Measurements from ENCODE around the gene NR0B1. TPM values are rescaled to one million over a fixed set of nuclear protein-coding genes. Genes with fewer than 3 reads are reported as not detected.

The NR0B1 gene
- total and polyA plus RNA-seq, 12 donors, result not detected

DNA sequence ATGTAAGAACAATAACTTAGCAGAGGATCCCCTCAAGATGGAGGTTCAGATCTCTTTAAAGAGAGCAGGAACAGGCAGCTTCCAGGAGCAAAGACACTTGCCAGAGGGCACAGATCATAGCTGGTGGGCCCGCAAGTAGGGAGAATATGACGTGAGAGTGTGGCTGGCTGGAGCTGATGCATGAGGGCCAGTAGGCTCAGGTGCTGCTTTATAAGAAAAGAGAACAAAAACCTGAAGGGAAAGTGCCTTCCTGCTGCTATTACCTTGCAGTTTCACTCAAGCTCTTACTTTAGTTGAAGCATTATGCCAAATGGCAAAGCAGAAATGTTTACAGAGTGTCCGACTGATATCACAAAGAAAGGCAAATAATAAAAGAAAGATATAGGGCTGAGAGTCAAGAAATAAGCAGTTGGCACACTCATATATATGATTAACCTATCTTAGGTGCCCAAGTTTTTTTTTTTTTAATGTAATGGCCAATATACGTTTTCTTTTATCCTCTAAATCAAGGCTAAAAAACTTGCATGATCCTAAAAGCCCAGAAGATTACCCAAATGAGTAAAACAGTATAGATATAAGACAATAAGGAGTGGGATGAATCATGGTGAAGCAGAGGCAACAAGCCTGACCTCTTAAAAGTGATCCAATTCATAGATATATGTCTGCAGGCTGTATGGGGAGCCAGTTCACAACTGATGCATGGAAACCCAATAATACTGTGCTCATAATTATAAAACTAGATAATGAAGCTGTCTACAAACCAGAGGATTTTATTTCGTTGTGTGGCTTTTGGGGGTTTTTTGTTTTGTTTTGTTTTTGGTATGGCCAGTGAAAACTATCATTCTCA lies 12.6 kb downstream of the NR0B1 start:
- H3K27me3 ChIP-seq, result peaks cover 0 to 18% (median 0%) of the 10 kb centered on the region in 7 donors
- no peaks in the 10 kb centered on the region for H3K36me3 ChIP-seq
- DNase-seq (no peak), ATAC-seq (no peak)
- no peaks in the 10 kb centered on the region for H3K9me3 ChIP-seq
- no peak for TF ChIP-seq CTCF (IDR thresholded peaks at IDR 0.05)
- intact Hi-C loops (cut with DNase I), result no loop called here
- WGBS, 2 donors, result 68 to 73% methylated on average over 5 of the region's 5 CpGs
- no peak overlapping the region for H3K27ac ChIP-seq
- H3K4me3 ChIP-seq, result no peak overlapping the region
- H3K4me1 ChIP-seq, result no peaks in the 10 kb centered on the region

- H3K27ac ChIP-seq, result no peak overlapping the region
- H3K4me1 ChIP-seq, result no peaks in the 10 kb centered on the region
- no peaks in the 10 kb centered on the region for H3K36me3 ChIP-seq
- DNase-seq (no peak), ATAC-seq (peak in 1 of 8 donors; percentile 59)
- peaks cover 0 to 11% (median 0%) of the 10 kb centered on the region in 7 donors for H3K27me3 ChIP-seq
- no peak for TF ChIP-seq CTCF (IDR thresholded peaks at IDR 0.05)
- H3K9me3 ChIP-seq, result no peaks in the 10 kb centered on the region
- 75 to 82% methylated on average over 3 of the region's 3 CpGs for WGBS, 2 donors
- intact Hi-C loops (cut with DNase I), result loop anchor here in 1 of 10 donors (5.0 kb wide), 1 partner anchor 1086 kb away; no protein-coding TSS in a partner anchor
- no peak overlapping the region for H3K4me3 ChIP-seq
These were observed 25.6 kb downstream of the NR0B1 start for GRCh38 chrX:30283456-30284200.

DNA sequence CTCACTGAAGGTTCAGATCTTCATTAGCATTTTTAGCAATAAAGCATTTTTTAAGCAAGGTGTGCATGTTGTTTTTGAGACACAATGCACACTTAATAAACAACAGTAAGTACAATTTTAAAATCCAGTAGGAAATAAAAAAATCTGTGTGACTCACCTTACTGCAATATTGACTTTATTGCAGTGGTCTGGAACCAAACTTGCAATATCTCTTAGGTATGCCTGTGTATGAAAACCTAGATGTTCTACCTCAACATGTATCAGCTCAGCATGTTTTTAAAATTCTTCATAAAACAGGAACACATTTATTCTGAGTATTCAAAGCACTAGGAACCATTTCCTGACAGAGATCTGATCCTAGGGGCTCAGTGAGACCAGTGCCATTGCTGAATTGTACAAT lies 26.7 kb downstream of the NR0B1 start:
- no peak for ATAC-seq

More for the DNA sequence above, 26.7 kb downstream of the NR0B1 start:
- DNase-seq, result no peak
- Histone ChIP-seq H3K27ac (no peak overlapping the region), H3K4me1 (no peaks in the 10 kb centered on the region), H3K9me3 (no peaks in the 10 kb centered on the region), H3K36me3 (no peaks in the 10 kb centered on the region), H3K27me3 (peaks cover 0 to 17% (median 0%) of the 10 kb centered on the region in 7 donors), H3K4me3 (no peak overlapping the region)
- TF ChIP-seq CTCF (IDR thresholded peaks at IDR 0.05), result no peak
- intact Hi-C loops (cut with DNase I), result loop anchor here in 1 of 10 donors (5.0 kb wide), 1 partner anchor 1085 kb away; no protein-coding TSS in a partner anchor

Measured in heart right ventricle (tissue), 16 donors.